DMS53 treated with DMSO at 0.1 percent for 48 hours (cell line): ENCODE results near the gene OTOP3.
"Not testable (repeated sequence)": the region's sequence is repeated elsewhere in the genome, so short reads cannot be mapped to it uniquely, and the experiment has no call there.

Source experiments
- DNase-seq: peaks from one replicate; lab custom pipeline; 2025; ENCODE audit not compliant: unreplicated experiment; lab: John Stamatoyannopoulos, UW

OTOP3 gene

GRCh38 chr17:74935585-74936469 is at the start of gene OTOP3:
TSS of gene OTOP3 (plus strand) at chr17:74935898. CDS start at chr17:74935922, 24 bp downstream.
- no peak for DNase-seq

- no peak for DNase-seq
These were observed 47.2 kb upstream of the OTOP3 start for GRCh38 chr17:74888469-74888868.

GRCh38 chr17:74890554-74890953 is 45.1 kb upstream of the OTOP3 start:
- no peak for DNase-seq

- peak; percentile 52 for DNase-seq
These were observed 43.5 kb upstream of the OTOP3 start for GRCh38 chr17:74892013-74892841.

- no peak for DNase-seq
These were observed 42.5 kb upstream of the OTOP3 start, which contains the start of gene FADS6 for GRCh38 chr17:74892974-74893911. TSS of gene FADS6 (minus strand) at chr17:74893633. CDS start at chr17:74893595, 38 bp downstream.

- DNase-seq = no peak
These were observed 41.6 kb upstream of the OTOP3 start for GRCh38 chr17:74893936-74894671.

- DNase-seq = no peak
These were observed 37.2 kb upstream of the OTOP3 start for GRCh38 chr17:74898376-74898946.

- DNase-seq = no peak
These were observed 35.5 kb upstream of the OTOP3 start for GRCh38 chr17:74900208-74900607.

GRCh38 chr17:74901353-74902135 is 34.2 kb upstream of the OTOP3 start:
- DNase-seq = no peak

GRCh38 chr17:74903034-74903433 is 32.7 kb upstream of the OTOP3 start:
- no peak for DNase-seq

- no peak for DNase-seq
These were observed 32.0 kb upstream of the OTOP3 start for GRCh38 chr17:74903671-74904070.

- DNase-seq = no peak
These were observed 30.9 kb upstream of the OTOP3 start for GRCh38 chr17:74904687-74905409.

- not testable (repeated sequence) for DNase-seq
These were observed 29.4 kb upstream of the OTOP3 start for GRCh38 chr17:74906214-74906793.

- DNase-seq = no peak
These were observed 28.7 kb upstream of the OTOP3 start for GRCh38 chr17:74907012-74907411.

- not testable (repeated sequence) for DNase-seq
These were observed 26.6 kb upstream of the OTOP3 start for GRCh38 chr17:74909097-74909496.

GRCh38 chr17:74911423-74911822 is 24.3 kb upstream of the OTOP3 start:
- not testable (repeated sequence) for DNase-seq

GRCh38 chr17:74916136-74916850 is 19.4 kb upstream of the OTOP3 start:
- DNase-seq = no peak
